RKO (cell line): ENCODE data around the gene NSMCE1.

Source experiments
- DNase-seq: peaks from one replicate; pipeline ENCODE4 v3.0.0-alpha.2; 2016; ENCODE audit warnings: low spot score

The NSMCE1 gene

GRCh38 chr16:27242868-27243590, 25.5 kb downstream of the NSMCE1 start:
- DNase-seq = no peak

- no peak for DNase-seq
Observed at GRCh38 chr16:27242398-27242797, 26.2 kb downstream of the NSMCE1 start.

- no peak for DNase-seq
Observed at GRCh38 chr16:27241658-27242057, 26.9 kb downstream of the NSMCE1 start.

- DNase-seq = peak; percentile 14
Observed at GRCh38 chr16:27240948-27241531, 27.5 kb downstream of the NSMCE1 start.

- no peak for DNase-seq
Observed at GRCh38 chr16:27239906-27240655, 28.5 kb downstream of the NSMCE1 start.

- no peak for DNase-seq
Observed at GRCh38 chr16:27239026-27239425, 29.5 kb downstream of the NSMCE1 start.

GRCh38 chr16:27238591-27238990, 30.0 kb downstream of the NSMCE1 start:
- DNase-seq = no peak

GRCh38 chr16:27238016-27238587, 30.5 kb downstream of the NSMCE1 start:
- DNase-seq = no peak

GRCh38 chr16:27237219-27238015, 31.2 kb downstream of the NSMCE1 start:
- DNase-seq = no peak

- no peak for DNase-seq
Observed at GRCh38 chr16:27236635-27237218, 31.8 kb downstream of the NSMCE1 start.

GRCh38 chr16:27235938-27236245, 32.7 kb downstream of the NSMCE1 start:
- DNase-seq = no peak

GRCh38 chr16:27235055-27235937, 33.3 kb downstream of the NSMCE1 start:
- peak; percentile 67 for DNase-seq

GRCh38 chr16:27234603-27235002, 34.0 kb downstream of the NSMCE1 start:
- no peak for DNase-seq

- no peak for DNase-seq
Observed at GRCh38 chr16:27234171-27234570, 34.4 kb downstream of the NSMCE1 start.

- DNase-seq = no peak
Observed at GRCh38 chr16:27233731-27234130, 34.8 kb downstream of the NSMCE1 start.

GRCh38 chr16:27232901-27233625, 35.5 kb downstream of the NSMCE1 start:
- no peak for DNase-seq

- DNase-seq = no peak
Observed at GRCh38 chr16:27232061-27232900, 36.3 kb downstream of the NSMCE1 start.

- no peak for DNase-seq
Observed at GRCh38 chr16:27231692-27232060, 36.9 kb downstream of the NSMCE1 start.

GRCh38 chr16:27230562-27231001, 38.0 kb downstream of the NSMCE1 start:
- no peak for DNase-seq
